ENCODE measurements around the gene NTM.

- TF ChIP-seq POLR2AphosphoS5 (IDR thresholded peaks at IDR 0.05; ENCODE audit: low read depth, low read length) (no peak), POLR2A (IDR thresholded peaks at IDR 0.05; ENCODE audit: low read depth, low read length) (no peak)
Measured at GRCh38 chr11:132174362-132175255, 804.2 kb downstream of the NTM start.

All from GM12891 (cell line).